Activated naive CD4-positive, alpha-beta T cell treated with anti-CD3 and anti-CD28 coated beads, Interleukin-2, amount 10 ng/mL, durations not matched to agents 7 days and 5 days (primary cell): Measurements from ENCODE around the gene SHE.

ENCODE experiments used
- CTCF ChIA-PET: fragments of 350-600 bp; sonication (Branson Sonifier 250); formaldehyde crosslinking; loops from one replicate; lab custom pipeline; 2021; ENCODE audit warnings: antibody characterized with exemption; lab: Charles Lee
- DNase-seq: peaks from one replicate; pipeline ENCODE4 v3.0.0-alpha.2; 2020
- H3K27ac Mint-ChIP-seq: one replicate; pipeline ENCODE4 v1.8.0; 2021; ENCODE audit warnings: mild to moderate bottlenecking, moderate library complexity, mixed read lengths
- H3K27me3 Mint-ChIP-seq: one replicate; pipeline ENCODE4 v1.8.0; 2021; ENCODE audit warnings: mild to moderate bottlenecking, mixed read lengths
- H3K36me3 Mint-ChIP-seq: one replicate; pipeline ENCODE4 v1.8.0; 2021; ENCODE audit warnings: mixed read lengths
- H3K4me1 Mint-ChIP-seq: one replicate; pipeline ENCODE4 v1.8.0; 2021; ENCODE audit warnings: mixed read lengths
- H3K4me3 Mint-ChIP-seq: one replicate; pipeline ENCODE4 v1.8.0; 2021; ENCODE audit warnings: mild to moderate bottlenecking, moderate library complexity, mixed read lengths
- H3K9me3 Mint-ChIP-seq: one replicate; pipeline ENCODE4 v1.8.0; 2021; ENCODE audit warnings: mixed read lengths

The SHE gene

GRCh38 chr1:154443274-154444013 is 58.8 kb downstream of the SHE start:
- Mint-ChIP-seq H3K27me3 (peaks cover 15% of the 10 kb centered on the region), H3K4me3 (no peak overlapping the region), H3K4me1 (peaks cover 53% of the 10 kb centered on the region), H3K36me3 (peaks cover 6% of the 10 kb centered on the region), H3K27ac (no peak overlapping the region), H3K9me3 (no peaks in the 10 kb centered on the region)
- CTCF ChIA-PET: interaction anchor here (0.8 kb wide), 1 partner anchor 99 kb away, joined by 3 read pairs; no protein-coding TSS in a partner anchor
- DNase-seq: no peak

- Mint-ChIP-seq H3K4me3 (no peak overlapping the region), H3K36me3 (peaks cover 4% of the 10 kb centered on the region), H3K27me3 (peaks cover 15% of the 10 kb centered on the region), H3K4me1 (peaks cover 59% of the 10 kb centered on the region), H3K9me3 (no peaks in the 10 kb centered on the region), H3K27ac (no peak overlapping the region)
- no peak for DNase-seq
- CTCF ChIA-PET: interaction anchor here (0.7 to 1.3 kb wide), 3 partner anchors 23 to 104 kb away, joined by 3 read pairs; no protein-coding TSS in a partner anchor
Measured at GRCh38 chr1:154442006-154442740, 60.0 kb downstream of the SHE start.

GRCh38 chr1:154441241-154441888 is 60.8 kb downstream of the SHE start:
- CTCF ChIA-PET: interaction anchor here (0.6 to 1.3 kb wide), 5 partner anchors 13 to 105 kb away, joined by 3 to 4 read pairs (median 3); no protein-coding TSS in a partner anchor
- H3K27ac Mint-ChIP-seq: peak overlapping the region; percentile 30
- peaks cover 15% of the 10 kb centered on the region for H3K27me3 Mint-ChIP-seq
- no peaks in the 10 kb centered on the region for H3K9me3 Mint-ChIP-seq
- peaks cover 4% of the 10 kb centered on the region for H3K36me3 Mint-ChIP-seq
- peak overlapping the region; percentile 4 for H3K4me3 Mint-ChIP-seq
- H3K4me1 Mint-ChIP-seq: peaks cover 59% of the 10 kb centered on the region
- no peak for DNase-seq

- H3K27ac Mint-ChIP-seq: peak overlapping the region; percentile 82
- peaks cover 14% of the 10 kb centered on the region for H3K27me3 Mint-ChIP-seq
- H3K4me3 Mint-ChIP-seq: peak overlapping the region; percentile 10
- peaks cover 48% of the 10 kb centered on the region for H3K4me1 Mint-ChIP-seq
- no peak for DNase-seq
- H3K36me3 Mint-ChIP-seq: peaks cover 4% of the 10 kb centered on the region
- no peaks in the 10 kb centered on the region for H3K9me3 Mint-ChIP-seq
- CTCF ChIA-PET: interaction anchor here (1.2 kb wide), 2 partner anchors 23 to 35 kb away, joined by 3 to 4 read pairs; no protein-coding TSS in a partner anchor
Measured at GRCh38 chr1:154440036-154440804, 62.0 kb downstream of the SHE start.

GRCh38 chr1:154436433-154436832 is 65.8 kb downstream of the SHE start:
- Mint-ChIP-seq H3K4me3 (no peak overlapping the region), H3K9me3 (no peaks in the 10 kb centered on the region), H3K36me3 (peaks cover 2% of the 10 kb centered on the region), H3K27me3 (peaks cover 7% of the 10 kb centered on the region), H3K4me1 (peaks cover 54% of the 10 kb centered on the region), H3K27ac (no peak overlapping the region)
- DNase-seq: no peak
- CTCF ChIA-PET: no interaction called here

GRCh38 chr1:154435599-154436200 is 66.5 kb downstream of the SHE start:
- CTCF ChIA-PET: no interaction called here
- no peaks in the 10 kb centered on the region for H3K9me3 Mint-ChIP-seq
- H3K36me3 Mint-ChIP-seq: peaks cover 1% of the 10 kb centered on the region
- H3K4me1 Mint-ChIP-seq: peaks cover 48% of the 10 kb centered on the region
- no peak overlapping the region for H3K4me3 Mint-ChIP-seq
- no peaks in the 10 kb centered on the region for H3K27me3 Mint-ChIP-seq
- H3K27ac Mint-ChIP-seq: no peak overlapping the region
- DNase-seq: no peak

GRCh38 chr1:154434346-154435085 is 67.7 kb downstream of the SHE start:
- H3K4me3 Mint-ChIP-seq: no peak overlapping the region
- DNase-seq: no peak
- H3K9me3 Mint-ChIP-seq: no peaks in the 10 kb centered on the region
- CTCF ChIA-PET: interaction anchor here (1.3 kb wide), 1 partner anchor 89 kb away, joined by 3 read pairs; no protein-coding TSS in a partner anchor
- no peak overlapping the region for H3K27ac Mint-ChIP-seq
- H3K4me1 Mint-ChIP-seq: peaks cover 36% of the 10 kb centered on the region
- no peaks in the 10 kb centered on the region for H3K27me3 Mint-ChIP-seq
- H3K36me3 Mint-ChIP-seq: peaks cover 1% of the 10 kb centered on the region

- Mint-ChIP-seq H3K4me3 (no peak overlapping the region), H3K27ac (no peak overlapping the region), H3K4me1 (peaks cover 26% of the 10 kb centered on the region)
Measured at GRCh38 chr1:154433161-154433764, 68.9 kb downstream of the SHE start.

GRCh38 chr1:154431586-154432373 is 70.4 kb downstream of the SHE start:
- Mint-ChIP-seq H3K27me3 (no peaks in the 10 kb centered on the region), H3K36me3 (no peaks in the 10 kb centered on the region), H3K27ac (no peak overlapping the region), H3K4me1 (peaks cover 22% of the 10 kb centered on the region), H3K4me3 (no peak overlapping the region), H3K9me3 (no peaks in the 10 kb centered on the region)
- CTCF ChIA-PET: no interaction called here
- no peak for DNase-seq

More at GRCh38 chr1:154433161-154433764, 68.9 kb downstream of the SHE start:
- Mint-ChIP-seq H3K27me3 (no peaks in the 10 kb centered on the region), H3K36me3 (peaks cover under 1% of the 10 kb centered on the region), H3K9me3 (no peaks in the 10 kb centered on the region)
- no peak for DNase-seq
- CTCF ChIA-PET: no interaction called here

- no peaks in the 10 kb centered on the region for H3K27me3 Mint-ChIP-seq
- H3K4me1 Mint-ChIP-seq: peaks cover 27% of the 10 kb centered on the region
- no peaks in the 10 kb centered on the region for H3K9me3 Mint-ChIP-seq
- DNase-seq: no peak
- CTCF ChIA-PET: interaction anchor here (0.6 to 1.1 kb wide), 2 partner anchors 23 to 25 kb away, joined by 3 read pairs; no protein-coding TSS in a partner anchor
- no peak overlapping the region for H3K27ac Mint-ChIP-seq
- H3K36me3 Mint-ChIP-seq: no peaks in the 10 kb centered on the region
- H3K4me3 Mint-ChIP-seq: no peak overlapping the region
Measured at GRCh38 chr1:154430903-154431302, 71.3 kb downstream of the SHE start.

- Mint-ChIP-seq H3K27me3 (no peaks in the 10 kb centered on the region), H3K27ac (no peak overlapping the region), H3K9me3 (no peaks in the 10 kb centered on the region), H3K36me3 (no peaks in the 10 kb centered on the region), H3K4me3 (no peak overlapping the region), H3K4me1 (peaks cover 28% of the 10 kb centered on the region)
- CTCF ChIA-PET: interaction anchor here (0.6 to 1.1 kb wide), 2 partner anchors 22 to 24 kb away, joined by 3 read pairs; no protein-coding TSS in a partner anchor
- no peak for DNase-seq
Measured at GRCh38 chr1:154429841-154430611, 72.2 kb downstream of the SHE start.
